ENCODE measurements around the gene SPAST. TPM values are rescaled to one million over a fixed set of nuclear protein-coding genes. Genes with fewer than 3 reads are reported as not detected.
"Not testable (repeated sequence)": the region's sequence is repeated elsewhere in the genome, so short reads cannot be mapped to it uniquely, and the experiment has no call there.

Gene SPAST
- polyA plus RNA-seq, 3 donors, result 25.2 to 28.8 (median 27.7) TPM

DNA sequence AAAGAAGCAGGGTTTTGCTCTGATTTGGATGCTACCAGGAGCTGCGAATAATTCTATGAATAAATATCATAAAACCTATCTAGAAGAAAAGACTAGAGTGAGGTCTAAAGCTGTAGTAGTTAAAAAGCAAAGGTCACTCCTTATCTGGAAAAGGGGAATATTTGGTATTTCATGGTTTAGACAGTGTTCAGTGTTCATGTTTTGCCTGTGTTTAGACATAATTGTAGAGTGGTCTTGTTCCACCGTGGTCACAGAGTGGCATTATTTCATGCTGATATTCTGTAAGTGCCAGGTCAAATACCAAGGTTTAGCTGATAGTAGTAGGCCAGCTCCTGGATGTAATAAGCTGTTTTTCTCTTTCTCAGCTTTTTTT, 10.8 kb downstream of the SPAST start:
- DNase-seq, result no peak

GRCh38 chr2:32095671-32096070, 32.3 kb downstream of the SPAST start:
- DNase-seq, result no peak

- DNase-seq, result no peak
These were observed 44.8 kb downstream of the SPAST start for GRCh38 chr2:32108111-32108510.

DNA sequence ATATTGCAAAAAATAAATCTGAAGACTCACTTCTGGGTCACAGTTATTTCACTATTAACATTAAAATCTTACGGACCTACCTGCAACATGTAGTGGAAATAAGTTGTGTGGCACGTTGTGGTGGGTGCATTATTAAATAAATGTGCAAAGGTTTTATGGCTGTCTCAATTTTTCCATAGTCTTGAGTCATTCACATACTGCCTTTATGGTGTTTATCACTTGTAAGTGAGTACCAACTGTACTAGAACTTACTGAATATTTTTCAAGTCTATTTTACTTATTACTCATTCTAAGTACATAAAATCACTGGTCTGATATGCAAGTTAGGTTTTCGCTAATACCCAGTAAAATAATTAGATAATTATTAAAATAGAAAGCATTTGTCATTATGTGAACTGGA, 54.7 kb downstream of the SPAST start:
- DNase-seq, result no peak

GRCh38 chr2:32119161-32119560, 55.8 kb downstream of the SPAST start:
- DNase-seq, result no peak

- DNase-seq, result no peak
These were observed 61.3 kb downstream of the SPAST start for GRCh38 chr2:32124660-32125059.

- no peak for DNase-seq
These were observed 65.3 kb downstream of the SPAST start for GRCh38 chr2:32128636-32129035.

DNA sequence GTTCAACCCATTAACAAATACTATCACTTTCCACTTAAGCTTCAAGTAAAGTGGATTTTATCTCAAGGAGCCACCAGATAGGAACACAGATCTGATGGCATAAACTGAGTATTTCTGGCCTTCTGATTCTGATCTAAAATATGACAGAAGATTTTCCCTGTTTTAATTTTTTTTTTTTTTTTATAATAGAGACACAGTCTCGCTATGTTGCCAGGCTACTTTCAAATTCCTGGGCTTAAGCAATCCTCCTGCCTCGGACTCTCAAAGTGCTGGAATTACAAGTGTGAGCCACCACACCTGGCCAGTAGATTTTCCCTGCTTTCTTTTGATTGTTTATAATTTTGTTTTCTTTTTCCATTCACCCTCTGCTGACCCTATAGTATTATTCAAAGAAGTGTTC, 65.7 kb downstream of the SPAST start:
- DNase-seq, result no peak

DNA sequence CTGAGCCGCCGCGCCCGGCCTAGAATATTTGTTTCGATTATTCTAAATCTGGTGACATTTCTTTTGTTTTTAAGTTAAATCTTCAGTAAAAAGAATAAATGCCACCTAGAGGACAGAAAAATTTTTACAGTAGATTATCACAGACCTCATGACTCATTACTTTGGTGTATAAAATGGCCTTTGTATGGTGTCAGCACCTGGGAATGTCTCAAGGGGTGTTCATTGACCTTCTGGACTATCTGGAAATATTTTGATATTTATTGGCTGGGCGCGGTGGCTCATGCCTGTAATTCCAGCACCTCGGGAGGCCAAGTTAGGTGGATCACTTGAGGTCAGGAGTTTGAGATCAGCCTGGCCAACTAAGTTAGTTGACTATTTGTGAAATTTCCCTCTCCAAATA, 72.1 kb downstream of the SPAST start:
- DNase-seq, result peak; percentile 20

- no peak for DNase-seq
These were observed 72.7 kb downstream of the SPAST start for GRCh38 chr2:32136097-32136496.

DNA sequence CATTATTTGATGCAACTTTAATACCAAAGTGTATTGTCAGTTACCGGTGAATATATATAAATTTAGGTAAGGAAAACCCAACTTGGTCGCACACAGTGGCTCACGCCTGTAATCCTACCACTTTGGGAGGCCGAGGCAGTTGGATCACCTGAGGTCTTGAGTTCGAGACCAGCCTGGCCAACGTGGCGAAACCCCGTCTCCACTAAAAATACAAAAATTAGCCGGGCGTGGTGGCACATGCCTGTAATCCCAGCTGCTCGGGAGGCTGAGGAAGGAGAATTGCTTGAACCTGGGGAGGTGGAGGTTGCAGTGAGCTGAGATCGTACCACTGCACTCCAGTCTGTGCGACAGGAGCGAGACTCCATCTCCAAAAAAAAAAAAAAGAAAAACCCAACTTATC, 88.2 kb downstream of the SPAST start:
- DNase-seq, result not testable (repeated sequence)

GRCh38 chr2:32159678-32160077, 96.3 kb downstream of the SPAST start:
- no peak for DNase-seq

GRCh38 chr2:32161296-32161695, 97.9 kb downstream of the SPAST start:
- DNase-seq, result no peak

GRCh38 chr2:32164254-32164653, 100.9 kb downstream of the SPAST start:
- DNase-seq, result not testable (repeated sequence)

GRCh38 chr2:32165027-32165347, 101.6 kb downstream of the SPAST start:
- not testable (repeated sequence) for DNase-seq

DNA sequence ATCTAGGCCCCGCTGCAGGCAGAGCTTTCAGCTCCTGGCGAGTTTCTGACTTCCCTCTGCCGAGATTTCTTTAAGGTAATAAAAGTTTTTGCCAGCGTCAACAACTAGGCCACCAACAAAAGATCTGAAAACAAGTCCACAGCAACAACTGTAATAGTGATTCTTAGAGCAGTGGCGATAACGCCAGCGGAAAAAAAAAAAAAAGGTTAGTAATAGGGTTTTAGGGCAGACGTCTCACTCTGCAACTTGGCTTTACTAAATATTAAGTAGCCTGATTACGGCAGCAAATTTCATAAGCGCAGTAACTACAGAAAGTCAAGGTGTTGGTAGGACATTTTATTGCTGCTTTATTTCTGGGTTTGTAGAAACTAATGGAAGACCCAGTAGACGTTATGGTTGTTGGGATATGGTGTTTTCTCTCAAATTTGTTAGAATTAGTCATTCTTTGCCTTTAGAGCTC, 102.8 kb downstream of the SPAST start:
- DNase-seq, result peak; percentile 0

DNA sequence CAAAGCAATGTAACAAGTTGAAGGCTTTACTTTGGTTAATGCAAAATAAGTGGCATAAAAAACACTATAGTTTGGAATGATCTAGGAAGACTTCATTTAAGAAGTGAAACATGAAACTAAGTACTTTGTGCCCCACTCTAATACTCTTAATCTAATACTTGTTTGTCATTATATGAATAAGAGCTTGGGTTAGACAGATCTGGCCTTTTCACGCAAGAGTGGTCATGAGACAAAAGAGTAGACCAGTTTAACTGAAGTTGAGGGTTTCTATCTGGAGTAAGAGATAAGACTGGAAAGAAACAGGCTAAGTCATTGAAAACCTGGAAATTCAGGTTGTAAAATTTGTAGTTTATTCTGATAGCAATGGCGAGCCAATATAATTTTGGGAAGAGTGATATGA, 105.2 kb downstream of the SPAST start:
- peak; percentile 0 for DNase-seq

- no peak for DNase-seq
These were observed 109.5 kb downstream of the SPAST start for GRCh38 chr2:32172870-32173269.

DNA sequence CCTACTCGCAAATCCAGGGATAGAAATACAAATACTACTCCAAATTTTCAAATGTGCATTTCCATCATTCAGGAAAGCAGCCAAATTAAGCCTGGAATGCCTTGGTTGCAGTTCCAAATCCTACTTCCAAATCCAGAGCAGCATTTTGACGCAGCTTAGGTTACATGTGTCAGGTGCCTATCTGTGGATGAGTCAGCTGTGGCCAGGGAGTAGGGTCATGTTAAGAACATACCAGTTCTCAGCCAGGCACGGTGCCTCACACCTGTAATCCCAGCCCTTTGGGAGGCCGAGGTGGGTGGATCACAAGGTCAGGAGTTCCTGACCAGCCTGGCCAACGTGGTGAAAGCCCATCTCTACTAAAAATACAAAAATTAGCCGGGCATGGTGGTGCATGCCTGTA, 119.3 kb downstream of the SPAST start:
- no peak for DNase-seq

GRCh38 chr2:32189011-32189410, 125.7 kb downstream of the SPAST start:
- no peak for DNase-seq

DNA sequence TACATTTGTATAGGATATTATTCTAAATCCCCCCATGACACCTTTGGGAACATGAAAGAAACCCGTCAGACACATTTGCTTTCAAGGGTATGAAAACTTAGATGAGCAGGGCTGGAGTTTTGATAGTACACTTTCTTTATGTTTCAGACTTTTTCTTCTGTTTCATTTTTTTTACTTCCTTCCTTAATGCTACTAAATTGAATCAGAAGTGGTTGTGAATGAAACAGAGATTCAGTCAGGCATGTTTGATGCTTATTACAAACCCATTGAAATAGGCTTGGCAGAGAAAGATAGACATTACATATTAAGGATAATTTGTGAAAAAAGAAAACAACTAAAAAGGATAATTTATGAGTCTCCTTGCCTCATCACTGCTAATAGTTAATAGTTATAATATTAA, 129.1 kb downstream of the SPAST start:
- DNase-seq, result no peak

GRCh38 chr2:32200814-32201213, 137.5 kb downstream of the SPAST start:
- DNase-seq, result no peak

DNA sequence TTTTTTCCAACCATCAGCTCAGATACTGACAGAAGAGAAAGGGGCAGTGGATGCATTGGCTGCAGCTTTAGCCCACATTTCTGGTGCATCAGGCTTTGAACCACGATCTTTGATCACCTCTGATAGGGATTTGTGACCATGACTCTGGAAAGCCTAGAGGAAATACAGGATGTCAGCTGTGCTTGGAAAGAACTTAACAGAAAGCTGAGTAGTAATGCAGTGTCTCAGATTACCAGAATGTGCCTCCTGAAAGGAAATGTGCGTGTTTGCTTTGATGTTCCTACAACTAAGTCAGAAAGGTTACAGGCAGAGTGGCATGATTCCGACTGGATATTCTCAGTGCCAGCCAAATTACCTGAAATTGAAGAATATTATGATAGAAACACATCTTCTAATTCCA, 140.1 kb downstream of the SPAST start:
- not testable (repeated sequence) for DNase-seq

All from renal pelvis (tissue), 4 donors.